ENCODE data around the gene FRYL.

DNA sequence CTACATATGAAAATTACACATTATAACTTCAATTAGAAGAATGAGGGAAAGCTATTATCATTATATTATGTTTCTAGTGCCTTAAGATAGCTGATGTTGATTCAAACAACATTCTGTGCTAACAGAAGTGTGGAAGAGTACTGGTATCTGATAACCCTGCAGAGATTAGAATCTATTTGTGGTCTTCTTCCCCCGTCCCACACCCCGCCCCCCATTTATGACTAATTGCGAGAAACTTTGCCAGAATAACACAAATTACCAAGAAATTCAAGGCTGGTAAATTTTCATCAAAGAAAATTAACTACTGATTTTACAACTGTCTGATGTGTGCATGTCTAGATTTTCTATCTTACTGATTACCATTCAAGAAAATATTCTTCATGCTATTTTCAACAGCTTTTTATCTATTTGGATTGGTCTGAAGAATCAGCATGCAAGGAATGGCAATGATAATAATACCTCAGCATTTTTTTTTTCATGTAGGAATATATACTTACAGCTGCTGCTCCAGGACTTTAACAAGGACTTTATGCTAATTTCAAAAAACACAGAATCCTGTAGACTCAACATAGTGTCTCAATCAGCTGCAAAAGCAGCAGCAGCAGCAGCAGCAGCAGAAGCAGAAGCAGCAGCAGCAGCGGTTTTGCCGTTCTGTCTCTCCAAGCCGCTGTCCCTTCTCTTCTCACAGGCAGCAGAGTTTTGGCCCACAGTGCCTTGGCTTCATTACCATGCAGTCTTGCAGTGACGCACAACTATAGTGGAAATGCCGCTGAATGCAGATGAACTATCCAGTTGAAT, 126.7 kb downstream of the FRYL start:
- no peak for TF ChIP-seq POLR2A (IDR thresholded peaks at IDR 0.05; ENCODE audit: low read depth, low read length)
- TF ChIP-seq POLR2AphosphoS5 (IDR thresholded peaks at IDR 0.05; ENCODE audit: low read depth, low read length): no peak
